Smooth muscle cell (in vitro differentiated cells): ENCODE results near the gene HDAC4. TPM values are rescaled to one million over a fixed set of nuclear protein-coding genes. Genes with fewer than 3 reads are reported as not detected.

Experiments
- DNase-seq: peaks from one replicate; lab custom pipeline; 2025; ENCODE audit not compliant: unreplicated experiment; lab: John Stamatoyannopoulos, UW
- H2AFZ ChIP-seq: fragments of 200-600 bp; sonication (generic); 2 replicates; pipeline ENCODE4 v1.6.0; 2016; ENCODE audit warnings: antibody characterized with exemption, low read depth, mild to moderate bottlenecking
- H3F3A ChIP-seq: fragments of 200-600 bp; sonication (generic); 2 replicates; pipeline ENCODE4 v1.6.0; 2017; ENCODE audit warnings: antibody characterized with exemption, low read depth
- H3K27ac ChIP-seq: fragments of 200-600 bp; sonication (generic); 2 replicates; pipeline ENCODE4 v1.5.1; 2016; ENCODE audit warnings: low read depth, mild to moderate bottlenecking
- H3K27me3 ChIP-seq: fragments of 200-600 bp; sonication (generic); 2 replicates; pipeline ENCODE4 v1.6.1; 2016; ENCODE audit warnings: low read depth, mild to moderate bottlenecking
- H3K36me3 ChIP-seq: fragments of 200-600 bp; sonication (generic); 2 replicates; pipeline ENCODE4 v1.5.1; 2016; ENCODE audit warnings: low read depth
- H3K4me1 ChIP-seq: fragments of 200-600 bp; sonication (generic); 2 replicates; pipeline ENCODE4 v1.5.1; 2016; ENCODE audit warnings: low read depth
- H3K4me2 ChIP-seq: fragments of 200-600 bp; sonication (generic); 2 replicates; pipeline ENCODE4 v1.6.0; 2016; ENCODE audit warnings: mild to moderate bottlenecking
- H3K4me3 ChIP-seq: fragments of 200-600 bp; sonication (generic); 2 replicates; pipeline ENCODE4 v1.5.1; 2016; ENCODE audit warnings: mild to moderate bottlenecking
- H3K79me2 ChIP-seq: fragments of 200-600 bp; sonication (generic); 2 replicates; pipeline ENCODE4 v1.6.0; 2016; ENCODE audit warnings: low read depth, mild to moderate bottlenecking
- H3K9ac ChIP-seq: fragments of 200-600 bp; sonication (generic); 2 replicates; pipeline ENCODE4 v1.6.0; 2016; ENCODE audit warnings: low read depth
- H3K9me3 ChIP-seq: fragments of 200-600 bp; sonication (generic); replicated peaks from 2 replicates; pipeline ENCODE4 v1.5.1; 2016; ENCODE audit warnings: low read depth
- H4K20me1 ChIP-seq: fragments of 200-600 bp; sonication (generic); 2 replicates; pipeline ENCODE4 v1.6.0; 2016; ENCODE audit warnings: low read depth
- CTCF ChIP-seq: fragments of 200-600 bp; sonication (generic); IDR thresholded peaks from 2 replicates; pipeline ENCODE4 v1.5.1; 2017; ENCODE audit warnings: borderline replicate concordance, mild to moderate bottlenecking, antibody characterized with exemption; ENCODE audit not compliant: insufficient read depth, poor library complexity, severe bottlenecking
- WGBS: methylation state at CpG from one replicate; pipeline ENCODE4 v1.1.7; 2016; ENCODE audit warnings: low lambda C conversion rate; 5-methylcytosine and 5-hydroxymethylcytosine counted together
- polyA plus RNA-seq: library from polyadenylated mRNA; unstranded; fragments of >200 nt; fragmentation: Nextera tagmentation; extraction: Ambion mirVana; gene quantifications from 2 replicates; pipeline ENCODE4 v1.2.1, GENCODE V29; 2016
- total RNA-seq: library from RNA; depleted of rRNA; stranded (reverse); fragments of >200 nt; gene quantifications from 2 replicates; pipeline ENCODE4 v1.2.3, GENCODE V29; 2014

HDAC4 gene
- total and polyA plus RNA-seq, 2 experiments from 2014 or later, result 6.2 to 35.7 TPM

DNA sequence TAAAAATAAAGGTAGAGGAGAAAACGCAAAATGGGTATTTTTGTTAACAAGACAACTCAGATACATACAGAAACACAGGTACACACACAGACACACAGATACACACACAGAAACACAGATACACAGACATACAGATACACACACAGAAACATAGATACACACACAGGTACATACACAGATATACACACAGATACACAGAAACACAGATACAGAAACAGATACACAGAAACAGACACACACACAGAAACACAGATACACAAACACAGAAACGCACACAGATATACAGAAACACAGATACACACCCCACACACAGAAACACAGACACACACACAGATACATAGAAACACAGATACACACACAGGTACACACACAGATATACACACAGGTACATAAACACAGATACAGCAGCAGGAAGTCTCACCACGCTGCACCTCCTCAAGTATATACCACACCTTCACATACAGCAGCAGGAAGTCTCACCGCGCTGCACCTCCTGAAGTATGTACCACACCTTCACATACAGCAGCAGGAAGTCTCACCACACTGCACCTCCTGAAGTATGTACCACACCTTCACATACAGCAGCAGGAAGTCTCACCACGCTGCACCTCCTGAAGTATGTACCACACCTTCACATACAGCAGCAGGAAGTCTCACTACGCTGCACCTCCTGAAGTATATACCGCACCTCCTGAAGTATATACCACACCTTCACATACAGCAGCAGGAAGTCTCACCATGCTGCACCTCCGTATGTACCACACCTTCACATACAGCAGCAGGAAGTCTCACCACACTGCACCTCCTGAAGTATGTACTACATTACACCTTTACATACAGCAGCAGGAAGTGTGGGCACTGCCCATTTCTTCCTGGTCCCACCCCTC, 250.5 kb downstream of the HDAC4 start:
- WGBS, result 91% methylated on average over 9 of the region's 9 CpGs
- no peak overlapping the region for H3K27ac ChIP-seq

DNA sequence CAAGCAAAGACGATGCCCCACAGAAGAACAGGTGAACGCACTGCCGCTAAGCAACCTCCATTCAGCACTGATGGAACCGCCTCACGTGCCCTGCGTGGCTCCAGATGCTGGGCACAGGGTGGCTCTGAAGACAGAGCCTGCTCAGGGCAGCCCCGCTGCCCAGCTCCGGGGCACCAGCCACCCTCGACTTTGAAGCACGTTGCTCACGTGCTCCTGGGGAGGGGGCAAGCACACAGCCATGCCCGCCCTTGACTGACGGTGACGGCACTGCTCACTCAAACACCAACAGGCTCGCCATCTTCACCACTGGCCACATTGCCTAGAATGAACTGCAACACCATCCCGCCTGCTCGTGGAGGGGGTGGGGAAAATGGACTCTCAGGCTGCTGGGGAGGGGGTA, 251.3 kb downstream of the HDAC4 start:
- no peaks in the 10 kb centered on the region for H4K20me1 ChIP-seq
- WGBS, result 100% methylated on average over 9 of the region's 17 CpGs
- no peaks in the 10 kb centered on the region for H3K9me3 ChIP-seq
- DNase-seq, result no peak
- H3K4me3 ChIP-seq, result no peak overlapping the region
- no peak overlapping the region for H3K27ac ChIP-seq
- H3K79me2 ChIP-seq, result no peaks in the 10 kb centered on the region
- H2AFZ ChIP-seq, result no peak overlapping the region
- no peaks in the 10 kb centered on the region for H3K36me3 ChIP-seq
- H3F3A ChIP-seq, result no peaks in the 10 kb centered on the region
- no peaks in the 10 kb centered on the region for H3K27me3 ChIP-seq
- no peak for TF ChIP-seq CTCF
- H3K4me2 ChIP-seq, result no peak overlapping the region
- H3K4me1 ChIP-seq, result no peaks in the 10 kb centered on the region
- no peak overlapping the region for H3K9ac ChIP-seq

More for the DNA sequence above, 250.5 kb downstream of the HDAC4 start:
- Histone ChIP-seq H3K27me3 (no peaks in the 10 kb centered on the region), H3K4me2 (no peak overlapping the region), H3K9me3 (no peaks in the 10 kb centered on the region), H4K20me1 (no peaks in the 10 kb centered on the region), H3K36me3 (no peaks in the 10 kb centered on the region), H3K79me2 (no peaks in the 10 kb centered on the region), H3K9ac (no peak overlapping the region), H3F3A (no peaks in the 10 kb centered on the region), H3K4me3 (no peak overlapping the region), H3K4me1 (no peaks in the 10 kb centered on the region), H2AFZ (no peak overlapping the region)
- no peak for TF ChIP-seq CTCF
- no peak for DNase-seq

- Histone ChIP-seq H3K27me3 (no peaks in the 10 kb centered on the region), H3K4me3 (no peak overlapping the region), H3K79me2 (no peaks in the 10 kb centered on the region), H2AFZ (no peak overlapping the region), H3K4me2 (no peak overlapping the region), H4K20me1 (no peaks in the 10 kb centered on the region), H3K27ac (no peak overlapping the region), H3K4me1 (no peaks in the 10 kb centered on the region), H3F3A (no peaks in the 10 kb centered on the region), H3K9ac (no peak overlapping the region), H3K9me3 (no peaks in the 10 kb centered on the region), H3K36me3 (no peaks in the 10 kb centered on the region)
- TF ChIP-seq CTCF, result no peak
- no peak for DNase-seq
- 98% methylated on average over 28 of the region's 28 CpGs for WGBS
These were observed 252.2 kb downstream of the HDAC4 start for GRCh38 chr2:239148495-239149200.
